Measurements from ENCODE around the gene MRPS5. TPM values are rescaled to one million over a fixed set of nuclear protein-coding genes. Genes with fewer than 3 reads are reported as not detected.

MRPS5 gene
- total RNA-seq, 2 experiments from 2014 or later = 75.2 to 79.3 TPM

DNA sequence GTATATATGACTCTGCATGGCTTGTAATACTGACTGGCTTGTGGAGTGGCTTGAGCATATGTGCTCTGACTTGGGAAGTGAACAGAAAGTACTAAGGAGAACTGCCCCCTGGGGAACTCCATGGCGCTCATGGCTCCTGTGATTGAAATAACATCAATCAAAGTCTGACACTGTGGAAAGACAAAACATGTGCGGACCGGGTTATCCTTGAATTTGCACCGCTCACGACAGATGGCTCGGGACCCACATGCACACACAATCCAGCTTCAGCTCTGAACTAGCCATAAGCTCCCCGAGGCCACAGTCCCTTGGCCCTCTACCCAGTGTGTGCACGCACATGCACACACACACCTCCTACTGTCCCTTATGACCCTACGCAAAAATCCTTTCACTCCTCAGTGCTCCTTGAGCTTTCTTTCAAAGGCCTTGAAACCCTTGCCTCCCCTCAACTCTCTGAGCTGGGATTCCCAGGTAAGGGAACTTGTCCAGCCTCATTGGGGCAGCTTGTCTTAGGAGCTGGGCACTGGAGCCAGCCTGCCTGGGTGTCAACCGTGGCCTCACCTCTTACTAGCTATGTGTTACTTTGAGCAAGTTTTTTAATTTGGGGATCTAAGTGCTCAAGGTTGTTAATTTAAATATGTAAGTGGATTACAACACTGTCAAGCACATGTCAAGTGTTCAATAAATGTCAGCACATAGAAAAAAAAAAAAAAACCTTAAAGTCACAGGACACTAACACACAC lies 43.6 kb downstream of the MRPS5 start:
- no peaks in the 10 kb centered on the region for H3K9me3 Mint-ChIP-seq
- POLR2A ChIA-PET = interaction anchor here (0.9 to 10.3 kb wide), 9 partner anchors 15 to 87 kb away, joined by 3 to 358 read pairs (median 6); partner anchors contain the start of genes MAL and MRPS5
- peaks cover 56% of the 10 kb centered on the region for H3K4me1 Mint-ChIP-seq
- DNase-seq (no peak), ATAC-seq (ENCODE audit: low read depth) (no peak)
- peak overlapping the region; percentile 83 for H3K27ac Mint-ChIP-seq
- peaks cover 3% of the 10 kb centered on the region for H3K27me3 Mint-ChIP-seq
- H3K4me3 Mint-ChIP-seq = peak overlapping the region; percentile 11
- H3K36me3 Mint-ChIP-seq = peaks cover 4% of the 10 kb centered on the region

DNA sequence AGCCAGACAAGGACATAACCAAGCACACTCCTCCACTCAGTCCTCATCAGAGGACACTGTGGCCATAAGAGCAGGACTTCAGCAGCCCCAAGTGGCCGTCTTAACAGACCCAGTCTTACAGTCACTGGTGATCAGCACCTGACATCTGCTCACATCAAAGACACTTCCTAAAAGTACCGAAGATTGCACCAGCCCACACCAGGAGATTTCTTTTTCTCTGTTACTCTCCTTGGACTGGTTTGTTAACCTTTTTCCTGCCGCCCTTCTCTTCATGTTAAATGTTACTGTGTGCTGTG lies 44.1 kb downstream of the MRPS5 start:
- Mint-ChIP-seq H3K4me1 (peaks cover 60% of the 10 kb centered on the region), H3K27ac (peak overlapping the region; percentile 83), H3K4me3 (peak overlapping the region; percentile 71), H3K27me3 (peaks cover 3% of the 10 kb centered on the region), H3K36me3 (peaks cover 5% of the 10 kb centered on the region), H3K9me3 (no peaks in the 10 kb centered on the region)
- DNase-seq = no peak
- ATAC-seq (ENCODE audit: low read depth) = no peak
- POLR2A ChIA-PET = interaction anchor here (1.4 to 10.3 kb wide), 5 partner anchors 17 to 53 kb away, joined by 4 to 358 read pairs (median 14); partner anchors contain the start of genes MAL and MRPS5

GRCh38 chr2:95076705-95077529 lies 44.7 kb downstream of the MRPS5 start:
- Mint-ChIP-seq H3K9me3 (no peaks in the 10 kb centered on the region), H3K4me1 (peaks cover 64% of the 10 kb centered on the region), H3K4me3 (peak overlapping the region; percentile 86), H3K27me3 (peaks cover 3% of the 10 kb centered on the region), H3K27ac (peak overlapping the region; percentile 95), H3K36me3 (peaks cover 5% of the 10 kb centered on the region)
- peak; percentile 71 for ATAC-seq (ENCODE audit: low read depth)
- peak; percentile 94 for DNase-seq
- POLR2A ChIA-PET = interaction anchor here (0.6 to 10.3 kb wide), 8 partner anchors 9 to 89 kb away, joined by 3 to 358 read pairs (median 4); partner anchors contain the start of genes MAL and ZNF2

DNA sequence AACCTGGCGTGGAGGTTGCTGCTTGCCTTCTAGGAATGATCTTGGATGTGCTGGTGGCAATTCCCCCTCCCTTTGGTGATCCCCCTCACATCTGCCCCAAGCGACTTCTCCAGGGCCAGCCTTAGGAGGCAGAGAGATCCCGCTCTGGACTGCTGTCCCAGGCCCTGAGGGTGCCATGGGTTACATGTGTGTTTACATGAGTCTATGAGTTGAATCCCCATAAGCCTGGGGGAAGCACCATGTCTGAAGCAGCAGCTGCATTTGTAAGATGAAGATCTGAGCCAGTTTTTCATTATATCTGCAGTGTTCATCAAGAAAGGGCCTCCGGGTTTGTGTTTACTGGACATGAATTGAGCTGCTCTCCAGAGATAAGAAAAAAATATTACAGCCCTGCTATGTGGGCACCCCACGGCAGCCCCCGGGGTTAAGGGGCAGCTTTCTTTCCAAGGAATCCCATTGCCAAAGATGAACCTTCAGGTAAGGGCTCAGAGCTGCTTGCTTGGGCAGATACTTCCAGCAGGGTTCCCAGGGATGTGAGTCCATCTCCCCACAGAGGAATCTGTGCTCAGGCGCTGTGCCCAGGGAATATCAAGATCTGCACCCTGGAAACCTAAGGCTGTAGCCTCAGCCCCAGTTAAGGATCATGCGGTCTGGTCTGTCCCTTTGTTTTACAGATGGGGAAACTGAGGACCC lies 46.0 kb downstream of the MRPS5 start:
- POLR2A ChIA-PET = interaction anchor here (0.7 to 10.3 kb wide), 9 partner anchors 15 to 89 kb away, joined by 4 to 358 read pairs (median 7); partner anchors contain the start of genes MAL and MRPS5
- DNase-seq (no peak), ATAC-seq (ENCODE audit: low read depth) (no peak)
- peak overlapping the region; percentile 86 for H3K4me3 Mint-ChIP-seq
- H3K4me1 Mint-ChIP-seq = peaks cover 66% of the 10 kb centered on the region
- H3K27me3 Mint-ChIP-seq = peaks cover 3% of the 10 kb centered on the region
- peak overlapping the region; percentile 95 for H3K27ac Mint-ChIP-seq
- H3K36me3 Mint-ChIP-seq = peaks cover 5% of the 10 kb centered on the region
- H3K9me3 Mint-ChIP-seq = no peaks in the 10 kb centered on the region

GRCh38 chr2:95074663-95075439 lies 46.8 kb downstream of the MRPS5 start:
- Mint-ChIP-seq H3K4me1 (peaks cover 62% of the 10 kb centered on the region), H3K4me3 (peak overlapping the region; percentile 86), H3K9me3 (no peaks in the 10 kb centered on the region), H3K27me3 (no peaks in the 10 kb centered on the region), H3K36me3 (peaks cover 5% of the 10 kb centered on the region), H3K27ac (peak overlapping the region; percentile 95)
- peak; percentile 75 for DNase-seq
- POLR2A ChIA-PET = interaction anchor here (0.6 to 10.3 kb wide), 12 partner anchors 14 to 90 kb away, joined by 3 to 358 read pairs (median 6); partner anchors contain the start of genes MAL and MRPS5
- peak; percentile 71 for ATAC-seq (ENCODE audit: low read depth)

DNA sequence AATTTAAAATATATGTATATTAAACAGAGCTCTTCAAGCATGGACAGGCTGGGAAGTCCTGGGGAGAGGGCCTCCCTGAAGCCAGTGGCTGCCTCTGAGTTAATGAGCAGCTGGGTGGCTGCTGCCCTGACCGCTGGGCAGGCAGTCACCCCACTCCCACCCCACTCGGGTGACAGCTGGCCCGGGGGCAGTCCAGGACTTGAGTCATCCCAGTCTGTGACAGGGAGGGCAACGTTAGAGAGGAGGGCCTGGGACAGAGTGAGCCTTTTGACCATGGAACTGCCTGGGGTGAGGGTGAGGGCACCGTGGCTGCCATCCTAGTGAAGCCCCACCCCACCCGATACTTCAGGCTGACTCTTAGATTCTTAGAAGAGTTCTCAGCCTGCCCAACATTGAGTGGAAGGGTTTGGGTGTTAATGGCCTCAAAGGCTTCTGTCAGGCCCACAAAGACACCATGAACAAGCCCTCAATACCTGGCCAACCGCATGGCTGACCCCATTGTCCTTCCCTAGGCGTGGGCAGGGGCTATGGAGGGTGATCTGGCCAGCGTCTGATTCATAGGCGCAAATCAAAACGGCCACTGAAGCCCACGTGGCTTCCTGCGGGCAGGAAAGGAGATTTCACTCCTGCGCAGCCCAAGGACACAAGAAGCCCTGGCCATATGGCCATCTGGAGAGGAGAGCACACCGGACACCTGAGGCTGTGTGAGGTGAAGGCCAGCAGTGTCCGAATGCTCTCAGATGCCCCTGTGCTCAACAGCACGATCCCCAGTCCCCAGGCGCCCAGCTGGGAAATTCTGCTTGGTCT lies 47.5 kb downstream of the MRPS5 start:
- H3K9me3 Mint-ChIP-seq = no peaks in the 10 kb centered on the region

GRCh38 chr2:95072424-95072823 lies 49.2 kb downstream of the MRPS5 start:
- no peak overlapping the region for H3K27ac Mint-ChIP-seq
- POLR2A ChIA-PET = interaction anchor here (4.7 to 10.3 kb wide), 3 partner anchors 12 to 48 kb away, joined by 49 to 358 read pairs (median 124); partner anchors contain the start of gene MAL

More for the DNA sequence above, 47.5 kb downstream of the MRPS5 start:
- H3K27ac Mint-ChIP-seq = peak overlapping the region; percentile 95
- POLR2A ChIA-PET = interaction anchor here (0.6 to 10.3 kb wide), 13 partner anchors 14 to 91 kb away, joined by 3 to 358 read pairs (median 6); partner anchors contain the start of genes MAL, MRPS5 and ZNF514
- H3K27me3 Mint-ChIP-seq = no peaks in the 10 kb centered on the region
- peak; percentile 4 for ATAC-seq (ENCODE audit: low read depth)
- peaks cover 5% of the 10 kb centered on the region for H3K36me3 Mint-ChIP-seq
- H3K4me1 Mint-ChIP-seq = peaks cover 60% of the 10 kb centered on the region
- peak overlapping the region; percentile 86 for H3K4me3 Mint-ChIP-seq
- peak; percentile 67 for DNase-seq

DNA sequence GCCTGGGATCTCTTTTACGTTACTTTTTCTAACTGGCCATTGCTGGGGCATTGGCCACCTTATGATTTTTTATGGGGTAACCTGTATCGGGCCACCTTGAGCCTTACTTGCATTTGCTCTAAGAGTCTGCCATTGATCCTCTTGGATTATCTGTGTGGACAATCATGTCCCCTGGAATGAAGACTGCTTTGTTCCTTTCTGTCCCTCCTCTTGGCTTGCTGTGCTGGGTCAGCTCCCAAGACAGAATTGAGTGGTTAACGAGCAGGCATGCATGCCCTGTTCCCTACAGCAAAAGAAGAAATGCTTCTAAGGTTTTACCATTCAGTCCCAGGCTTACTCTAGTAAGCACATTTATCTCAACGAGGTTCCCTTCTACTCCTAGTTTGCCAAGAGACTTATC lies 49.8 kb downstream of the MRPS5 start:
- no peak for ATAC-seq (ENCODE audit: low read depth)
- no peak overlapping the region for H3K4me3 Mint-ChIP-seq

More at GRCh38 chr2:95072424-95072823, 49.2 kb downstream of the MRPS5 start:
- no peak for ATAC-seq (ENCODE audit: low read depth)
- Mint-ChIP-seq H3K9me3 (no peaks in the 10 kb centered on the region), H3K36me3 (peaks cover 7% of the 10 kb centered on the region), H3K27me3 (no peaks in the 10 kb centered on the region), H3K4me3 (no peak overlapping the region), H3K4me1 (peaks cover 46% of the 10 kb centered on the region)
- no peak for DNase-seq

DNA sequence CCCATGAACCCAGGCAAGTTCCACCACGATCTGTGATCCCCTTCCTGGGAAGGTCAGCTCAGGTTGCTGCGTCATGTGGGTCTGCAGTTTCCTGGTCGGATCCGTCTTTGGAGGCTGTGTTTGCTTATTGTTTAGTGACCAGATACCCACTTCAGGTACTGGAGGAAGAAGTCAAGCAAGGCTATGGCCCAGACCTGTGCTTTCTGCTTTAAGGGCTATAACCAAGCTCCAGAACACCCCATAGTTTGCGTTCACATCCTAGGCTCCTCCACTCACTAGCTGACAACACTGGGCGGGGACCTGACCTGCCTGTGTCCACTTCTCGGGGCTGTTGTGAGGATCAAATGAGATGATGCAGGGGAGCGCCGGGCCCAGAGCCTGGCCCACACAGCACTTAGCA lies 52.1 kb downstream of the MRPS5 start:
- POLR2A ChIA-PET = no interaction called here
- Mint-ChIP-seq H3K4me3 (no peak overlapping the region), H3K27ac (no peak overlapping the region)

More for the DNA sequence above, 49.8 kb downstream of the MRPS5 start:
- Mint-ChIP-seq H3K36me3 (peaks cover 7% of the 10 kb centered on the region), H3K27me3 (no peaks in the 10 kb centered on the region), H3K9me3 (no peaks in the 10 kb centered on the region), H3K4me1 (peaks cover 43% of the 10 kb centered on the region), H3K27ac (no peak overlapping the region)
- POLR2A ChIA-PET = interaction anchor here (0.9 to 10.3 kb wide), 2 partner anchors 9 to 47 kb away, joined by 3 to 358 read pairs; partner anchors contain the start of gene MAL
- no peak for DNase-seq

DNA sequence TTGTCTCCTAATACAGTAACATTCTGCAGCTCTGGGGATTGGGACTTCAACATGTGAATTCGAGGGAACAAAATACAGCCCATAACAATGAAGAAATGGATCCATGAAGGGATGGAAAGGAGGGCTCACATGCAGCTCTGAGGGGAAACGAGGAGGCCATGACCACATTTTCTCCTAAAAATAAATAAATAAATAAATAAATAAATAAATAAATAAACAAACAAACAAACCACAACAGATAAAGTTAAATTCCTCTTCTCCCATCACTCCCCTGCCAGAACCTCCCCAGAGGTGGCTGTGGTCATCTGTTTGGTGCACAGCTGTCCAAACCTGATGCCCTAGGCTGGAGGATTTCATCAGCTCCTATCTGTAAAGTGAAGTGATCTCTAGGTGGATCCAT lies 53.4 kb downstream of the MRPS5 start:
- POLR2A ChIA-PET = interaction anchor here (1.4 kb wide), 1 partner anchor 8 kb away, joined by 3 read pairs; no protein-coding TSS in a partner anchor
- Mint-ChIP-seq H3K4me3 (no peak overlapping the region), H3K9me3 (no peaks in the 10 kb centered on the region), H3K36me3 (peaks cover 6% of the 10 kb centered on the region), H3K27me3 (no peaks in the 10 kb centered on the region), H3K4me1 (peaks cover 26% of the 10 kb centered on the region), H3K27ac (no peak overlapping the region)
- ATAC-seq (ENCODE audit: low read depth) = no peak
- no peak for DNase-seq

More for the DNA sequence above, 52.1 kb downstream of the MRPS5 start:
- ATAC-seq (ENCODE audit: low read depth) = no peak
- Mint-ChIP-seq H3K27me3 (no peaks in the 10 kb centered on the region), H3K36me3 (peaks cover 7% of the 10 kb centered on the region), H3K9me3 (no peaks in the 10 kb centered on the region), H3K4me1 (peaks cover 30% of the 10 kb centered on the region)
- no peak for DNase-seq

DNA sequence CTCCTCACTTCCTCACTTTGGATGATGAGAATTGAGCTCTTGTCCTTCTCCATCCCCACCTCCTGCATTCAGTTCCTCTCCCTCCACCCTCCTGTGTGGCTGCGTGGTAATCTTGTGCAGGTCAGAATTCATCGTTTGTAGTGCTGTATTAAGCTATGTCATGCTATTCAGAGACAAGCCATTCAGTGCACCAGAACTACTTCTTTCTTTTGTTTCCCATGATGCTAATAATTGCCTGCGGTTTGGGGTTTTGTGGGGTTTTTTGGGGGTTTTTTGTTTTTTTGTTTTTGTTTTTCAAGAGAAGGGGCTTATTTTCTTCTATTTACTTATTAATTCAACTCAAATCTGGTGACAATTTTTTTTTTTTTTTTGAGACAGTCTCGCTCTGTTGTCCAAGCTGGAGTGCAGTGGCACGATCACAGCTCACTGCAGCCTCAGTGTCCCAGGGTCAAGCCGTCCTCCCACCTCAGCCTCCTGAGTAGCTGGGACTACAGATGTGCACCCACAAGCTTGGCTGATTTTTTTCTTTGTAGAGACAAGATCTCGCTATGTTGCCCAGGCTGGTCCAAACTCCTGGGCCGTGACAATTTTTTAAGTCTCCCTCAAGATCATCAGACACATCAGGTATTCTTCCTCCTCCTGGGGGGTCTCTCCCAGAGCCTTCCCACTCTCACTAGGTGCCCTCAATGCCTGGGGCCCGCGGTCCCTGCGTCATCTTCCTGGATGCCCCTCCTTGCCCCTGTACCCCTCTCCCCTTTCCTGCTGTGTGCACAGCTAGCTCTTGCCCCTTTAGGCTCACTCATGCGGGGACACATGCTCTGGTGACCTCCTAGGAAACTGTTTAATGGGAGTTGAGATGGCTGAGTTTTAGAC lies 58.3 kb downstream of the MRPS5 start:
- peaks cover under 1% of the 10 kb centered on the region for H3K36me3 Mint-ChIP-seq
- POLR2A ChIA-PET = interaction anchor here (0.9 to 9.3 kb wide), 9 partner anchors 8 to 39 kb away, joined by 3 to 124 read pairs (median 5); partner anchors contain the start of gene MAL
- DNase-seq (no peak), ATAC-seq (ENCODE audit: low read depth) (no peak)
- peaks cover 30% of the 10 kb centered on the region for H3K4me1 Mint-ChIP-seq
- peak overlapping the region; percentile 46 for H3K4me3 Mint-ChIP-seq
- peak overlapping the region; percentile 86 for H3K27ac Mint-ChIP-seq
- H3K27me3 Mint-ChIP-seq = no peaks in the 10 kb centered on the region
- H3K9me3 Mint-ChIP-seq = no peaks in the 10 kb centered on the region

Measured in activated naive CD8-positive, alpha-beta T cell treated with anti-CD3 and anti-CD28 coated beads, Interleukin-2, amount 10 ng/mL, durations not matched to agents 7 days and 5 days (primary cell).